OCI-LY7 (cell line): Measurements from ENCODE around the gene CELF2. TPM values are rescaled to one million over a fixed set of nuclear protein-coding genes. Genes with fewer than 3 reads are reported as not detected.

Experiments
- BruUV-seq: library from RNA; stranded (reverse); fragments of 400-500 nt; replicated peaks from 2 replicates; lab custom pipeline; 2021; lab: Mats Ljungman, UMichigan
- CTCF ChIA-PET: fragments of 300-600 bp; sonication (Branson Sonifier 250); formaldehyde crosslinking; loops from one replicate; lab custom pipeline; 2022; ENCODE audit warnings: antibody characterized with exemption; ENCODE audit not compliant: unreplicated experiment; lab: Charles Lee
- POLR2A ChIA-PET: fragments of 300-600 bp; sonication (Branson Sonifier 250); formaldehyde crosslinking; loops from one replicate; lab custom pipeline; 2022; ENCODE audit warnings: antibody characterized with exemption; lab: Charles Lee
- DNase-seq: peaks from one replicate; pipeline ENCODE4 v3.0.0-alpha.2; 2015; ENCODE audit warnings: low spot score
- H2AFZ ChIP-seq: fragments of 200-600 bp; sonication (generic), shearing (Covaris generic); 2 replicates; pipeline ENCODE4 v1.6.1; 2014; ENCODE audit warnings: mild to moderate bottlenecking, antibody characterized with exemption, low read length, moderate library complexity
- H3K27ac ChIP-seq: fragments of 200-600 bp; sonication (generic); 2 replicates; pipeline ENCODE4 v1.5.1; 2014; ENCODE audit warnings: mixed run types, low read depth, mild to moderate bottlenecking, moderate library complexity, low read length, inconsistent platforms; ENCODE audit not compliant: poor library complexity, severe bottlenecking
- H3K36me3 ChIP-seq: fragments of 200-600 bp; sonication (generic); 2 replicates; pipeline ENCODE4 v1.6.1; 2014; ENCODE audit warnings: mild to moderate bottlenecking, antibody characterized with exemption, low read length, moderate library complexity, mixed read lengths; ENCODE audit not compliant: insufficient read depth
- H3K4me1 ChIP-seq: fragments of 200-600 bp; sonication (generic); 2 replicates; pipeline ENCODE4 v1.5.1; 2014; ENCODE audit warnings: mild to moderate bottlenecking, low read length; ENCODE audit not compliant: insufficient read depth, poor library complexity, severe bottlenecking
- H3K4me2 ChIP-seq: fragments of 200-600 bp; sonication (generic); 2 replicates; pipeline ENCODE4 v1.6.1; 2014; ENCODE audit warnings: mild to moderate bottlenecking, low read length
- H3K4me3 ChIP-seq: fragments of 200-600 bp; sonication (generic); 2 replicates; pipeline ENCODE4 v1.5.1; 2014; ENCODE audit warnings: mild to moderate bottlenecking, low read depth, low read length; ENCODE audit not compliant: poor library complexity, severe bottlenecking
- H3K79me2 ChIP-seq: fragments of 200-600 bp; sonication (generic); 2 replicates; pipeline ENCODE4 v1.6.1; 2016; ENCODE audit warnings: low read depth, mild to moderate bottlenecking, low read length, moderate library complexity, mixed read lengths; ENCODE audit not compliant: insufficient read depth
- H3K9me2 ChIP-seq: fragments of 200-600 bp; sonication (generic); 2 replicates; pipeline ENCODE4 v1.6.1; 2016; ENCODE audit warnings: mild to moderate bottlenecking, low read length, mixed read lengths; ENCODE audit not compliant: insufficient read depth
- H3K9me3 ChIP-seq: fragments of 200-600 bp; sonication (generic); 2 replicates; pipeline ENCODE4 v1.6.1; 2014; ENCODE audit warnings: mild to moderate bottlenecking, mixed run types, low read length, mixed read lengths
- H4K20me1 ChIP-seq: fragments of 200-600 bp; sonication (generic); 2 replicates; pipeline ENCODE4 v1.6.1; 2014; ENCODE audit warnings: mild to moderate bottlenecking, antibody characterized with exemption, low read length, moderate library complexity, mixed read lengths; ENCODE audit not compliant: insufficient read depth
- EZH2phosphoT487 ChIP-seq: fragments of 200-600 bp; sonication (generic); IDR thresholded peaks from 2 replicates; pipeline ENCODE4 v1.6.1; 2018; ENCODE audit warnings: low read depth, borderline replicate concordance, mild to moderate bottlenecking, mixed run types, antibody characterized with exemption, low read length, moderate library complexity, mixed read lengths
- intact Hi-C: fragments of 100-400 bp; cut with micrococcal nuclease; formaldehyde crosslinking; loops from one replicate; pipeline ENCODE4 v1.10.0; 2022; ENCODE audit not compliant: unreplicated experiment
- total RNA-seq, 2 experiments: library from RNA; depleted of rRNA in 1 of 2; stranded (reverse); fragments of >200 nt in 1 of 2; shearing (Covaris generic) in 1 of 2; gene quantifications; 2 replicates each; pipeline ENCODE4 v1.2.3, GENCODE V29; 2014 to 2022
- TF ChIP-seq, protein P1 (sequence below): fragments of 200-600 bp; sonication (generic); conservative IDR thresholded peaks from 2 replicates; pipeline ENCODE4 v1.5.1; 2014; ENCODE audit warnings: mild to moderate bottlenecking, antibody characterized with exemption, low read length, moderate library complexity, mixed read lengths

The CELF2 gene
- total RNA-seq, 2 experiments from 2014 or later: 5.4 to 19.1 TPM

GRCh38 chr10:11215471-11215870, 197.8 kb downstream of the CELF2 start:
- no peak overlapping the region for H3K4me2 ChIP-seq

DNA sequence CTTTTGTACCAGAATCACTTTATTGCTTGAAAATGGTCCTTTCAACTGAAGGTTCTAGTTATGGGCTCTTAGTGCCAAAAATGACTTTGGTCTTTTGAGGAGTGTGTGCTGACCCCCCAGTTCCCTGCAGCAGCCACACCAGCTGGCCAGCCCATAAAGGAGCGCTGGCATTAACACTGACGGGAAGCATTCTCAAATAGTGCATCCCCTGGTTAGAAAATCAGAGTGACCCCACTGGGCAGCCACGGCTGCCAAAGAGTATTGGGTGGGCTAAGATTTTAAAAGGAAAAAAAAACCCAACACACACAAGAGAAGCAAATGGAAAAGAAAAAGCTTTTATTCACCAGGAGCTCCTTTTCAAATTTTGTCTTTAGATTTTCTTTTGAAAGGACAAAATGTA, 199.8 kb downstream of the CELF2 start:
- ChIA-PET POLR2A (interaction anchor here (0.7 to 1.6 kb wide), 4 partner anchors 19 to 49 kb away, joined by 3 read pairs; no protein-coding TSS in a partner anchor), CTCF (no interaction called here)
- Histone ChIP-seq H3K4me2 (no peak overlapping the region), H3K4me1 (no peaks in the 10 kb centered on the region), H3K9me3 (no peaks in the 10 kb centered on the region), H3K4me3 (no peak overlapping the region), H3K36me3 (no peaks in the 10 kb centered on the region), H3K27ac (no peak overlapping the region), H4K20me1 (no peaks in the 10 kb centered on the region), H2AFZ (no peak overlapping the region), H3K79me2 (no peaks in the 10 kb centered on the region), H3K9me2 (no peaks in the 10 kb centered on the region)
- TF ChIP-seq, protein P1, sequence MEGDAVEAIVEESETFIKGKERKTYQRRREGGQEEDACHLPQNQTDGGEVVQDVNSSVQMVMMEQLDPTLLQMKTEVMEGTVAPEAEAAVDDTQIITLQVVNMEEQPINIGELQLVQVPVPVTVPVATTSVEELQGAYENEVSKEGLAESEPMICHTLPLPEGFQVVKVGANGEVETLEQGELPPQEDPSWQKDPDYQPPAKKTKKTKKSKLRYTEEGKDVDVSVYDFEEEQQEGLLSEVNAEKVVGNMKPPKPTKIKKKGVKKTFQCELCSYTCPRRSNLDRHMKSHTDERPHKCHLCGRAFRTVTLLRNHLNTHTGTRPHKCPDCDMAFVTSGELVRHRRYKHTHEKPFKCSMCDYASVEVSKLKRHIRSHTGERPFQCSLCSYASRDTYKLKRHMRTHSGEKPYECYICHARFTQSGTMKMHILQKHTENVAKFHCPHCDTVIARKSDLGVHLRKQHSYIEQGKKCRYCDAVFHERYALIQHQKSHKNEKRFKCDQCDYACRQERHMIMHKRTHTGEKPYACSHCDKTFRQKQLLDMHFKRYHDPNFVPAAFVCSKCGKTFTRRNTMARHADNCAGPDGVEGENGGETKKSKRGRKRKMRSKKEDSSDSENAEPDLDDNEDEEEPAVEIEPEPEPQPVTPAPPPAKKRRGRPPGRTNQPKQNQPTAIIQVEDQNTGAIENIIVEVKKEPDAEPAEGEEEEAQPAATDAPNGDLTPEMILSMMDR: no peak
- TF ChIP-seq EZH2phosphoT487: no peak
- BruUV-seq: no TSS peak
- intact Hi-C loops: no loop called here
- DNase-seq: no peak

More at GRCh38 chr10:11215471-11215870, 197.8 kb downstream of the CELF2 start:
- Histone ChIP-seq H3K27ac (no peak overlapping the region), H3K79me2 (no peaks in the 10 kb centered on the region), H3K9me3 (no peaks in the 10 kb centered on the region), H3K4me1 (no peaks in the 10 kb centered on the region), H3K36me3 (no peaks in the 10 kb centered on the region), H3K9me2 (no peaks in the 10 kb centered on the region), H2AFZ (no peak overlapping the region), H3K4me3 (no peak overlapping the region), H4K20me1 (no peaks in the 10 kb centered on the region)
- no peak for DNase-seq
- ChIA-PET POLR2A (interaction anchor here (1.0 to 1.3 kb wide), 3 partner anchors 10 to 11 kb away, joined by 3 to 4 read pairs (median 3); no protein-coding TSS in a partner anchor), CTCF (no interaction called here)
- BruUV-seq: no TSS peak
- no peak for TF ChIP-seq EZH2phosphoT487
- intact Hi-C loops: no loop called here

DNA sequence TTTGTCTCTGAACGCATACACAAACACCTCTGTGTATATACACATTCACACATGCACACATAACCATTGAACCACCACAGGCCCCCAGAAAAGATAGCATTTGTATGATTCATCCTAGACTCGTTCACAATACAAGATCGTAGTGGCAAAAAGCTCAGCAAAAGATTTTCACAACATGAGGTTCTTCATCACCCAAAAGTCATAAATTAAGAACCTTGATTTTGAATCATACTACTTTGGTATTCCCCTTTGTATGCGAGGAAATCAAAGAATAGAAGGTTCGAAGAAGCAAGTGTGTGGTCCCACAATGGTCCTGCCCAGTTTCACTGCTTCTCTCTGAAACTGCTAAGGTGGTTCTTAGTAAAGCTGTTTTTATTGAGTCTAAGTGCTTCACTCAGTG, 200.7 kb downstream of the CELF2 start:
- Histone ChIP-seq H3K36me3 (no peaks in the 10 kb centered on the region), H3K4me2 (no peak overlapping the region), H3K9me3 (no peaks in the 10 kb centered on the region), H3K4me1 (no peaks in the 10 kb centered on the region), H4K20me1 (no peaks in the 10 kb centered on the region), H3K27ac (no peak overlapping the region), H3K79me2 (no peaks in the 10 kb centered on the region), H3K9me2 (no peaks in the 10 kb centered on the region), H3K4me3 (no peak overlapping the region), H2AFZ (no peak overlapping the region)
- ChIA-PET CTCF (no interaction called here), POLR2A (interaction anchor here (0.6 to 1.4 kb wide), 3 partner anchors 20 to 28 kb away, joined by 3 read pairs; no protein-coding TSS in a partner anchor)
- no TSS peak for BruUV-seq
- no peak for DNase-seq
- TF ChIP-seq, protein P1: no peak
- TF ChIP-seq EZH2phosphoT487: no peak
- intact Hi-C loops: no loop called here
